Cardiac fibroblast (primary cell): Measurements from ENCODE around the gene ZCCHC2.

Source experiments
- DNase-seq, 2 donors: peaks; one replicate each; pipeline versions ENCODE4 v3.0.0 to v3.0.0-alpha.2; 2010; ENCODE audit warnings: low read depth in 2 of 2
- H3K4me3 ChIP-seq, 2 donors: replicated peaks in 1 of 2; 1 replicate in 1 of 2; 2 replicates in 1 of 2; pipeline ENCODE4 v1.5.1; 2011; ENCODE audit warnings: low read depth in 2 of 2, low read length in 2 of 2, mild to moderate bottlenecking in 2 of 2, moderate library complexity in 1 of 2
- TF ChIP-seq, protein P1 (sequence below): IDR thresholded peaks from one replicate; pipeline ENCODE4 v1.5.1; 2011; ENCODE audit warnings: low read depth, mild to moderate bottlenecking, low read length, inconsistent platforms

The ZCCHC2 gene

DNA sequence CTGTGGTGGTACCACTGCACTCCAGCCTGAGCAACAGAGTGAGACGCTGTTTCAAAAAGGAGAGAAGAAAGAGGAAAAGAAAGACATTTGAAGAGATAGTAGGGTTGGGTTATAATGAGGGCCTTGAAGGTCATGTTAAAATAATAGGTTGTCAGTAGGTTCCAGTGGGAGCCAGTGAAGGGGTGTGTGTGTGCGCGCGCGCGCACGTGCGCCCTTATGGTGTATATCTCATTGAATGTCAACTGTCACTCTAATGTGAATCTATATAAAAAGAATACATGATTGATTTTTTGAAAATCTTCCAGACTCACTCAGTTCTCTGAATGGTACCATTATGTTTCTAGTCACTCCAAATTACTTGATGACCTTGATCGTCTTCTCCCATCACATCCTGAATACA, 9.1 kb downstream of the ZCCHC2 start:
- no peak overlapping the region for H3K4me3 ChIP-seq
- TF ChIP-seq, protein P1, sequence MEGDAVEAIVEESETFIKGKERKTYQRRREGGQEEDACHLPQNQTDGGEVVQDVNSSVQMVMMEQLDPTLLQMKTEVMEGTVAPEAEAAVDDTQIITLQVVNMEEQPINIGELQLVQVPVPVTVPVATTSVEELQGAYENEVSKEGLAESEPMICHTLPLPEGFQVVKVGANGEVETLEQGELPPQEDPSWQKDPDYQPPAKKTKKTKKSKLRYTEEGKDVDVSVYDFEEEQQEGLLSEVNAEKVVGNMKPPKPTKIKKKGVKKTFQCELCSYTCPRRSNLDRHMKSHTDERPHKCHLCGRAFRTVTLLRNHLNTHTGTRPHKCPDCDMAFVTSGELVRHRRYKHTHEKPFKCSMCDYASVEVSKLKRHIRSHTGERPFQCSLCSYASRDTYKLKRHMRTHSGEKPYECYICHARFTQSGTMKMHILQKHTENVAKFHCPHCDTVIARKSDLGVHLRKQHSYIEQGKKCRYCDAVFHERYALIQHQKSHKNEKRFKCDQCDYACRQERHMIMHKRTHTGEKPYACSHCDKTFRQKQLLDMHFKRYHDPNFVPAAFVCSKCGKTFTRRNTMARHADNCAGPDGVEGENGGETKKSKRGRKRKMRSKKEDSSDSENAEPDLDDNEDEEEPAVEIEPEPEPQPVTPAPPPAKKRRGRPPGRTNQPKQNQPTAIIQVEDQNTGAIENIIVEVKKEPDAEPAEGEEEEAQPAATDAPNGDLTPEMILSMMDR: no peak
- DNase-seq: no peak

DNA sequence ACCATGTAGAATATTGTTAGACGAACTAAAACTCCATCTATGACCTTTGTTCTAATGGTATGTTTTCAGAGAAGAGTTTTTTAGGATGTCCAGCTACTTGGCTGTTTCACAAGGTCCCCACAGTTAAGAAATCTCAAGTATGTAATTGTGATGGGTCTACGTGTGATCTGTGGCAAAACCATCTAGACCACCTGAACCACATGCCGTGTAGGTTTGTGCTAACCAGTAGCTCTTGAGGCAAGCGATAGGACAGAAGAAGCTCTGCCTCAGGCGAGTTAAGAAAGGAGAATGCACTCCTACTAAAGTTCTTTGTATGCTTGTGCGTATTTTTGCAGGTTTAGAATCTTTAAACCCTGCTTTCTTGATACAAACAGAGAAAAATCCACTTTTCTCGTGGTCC, 13.2 kb downstream of the ZCCHC2 start:
- TF ChIP-seq, protein P1: no peak
- no peak for DNase-seq
- H3K4me3 ChIP-seq: no peak overlapping the region

DNA sequence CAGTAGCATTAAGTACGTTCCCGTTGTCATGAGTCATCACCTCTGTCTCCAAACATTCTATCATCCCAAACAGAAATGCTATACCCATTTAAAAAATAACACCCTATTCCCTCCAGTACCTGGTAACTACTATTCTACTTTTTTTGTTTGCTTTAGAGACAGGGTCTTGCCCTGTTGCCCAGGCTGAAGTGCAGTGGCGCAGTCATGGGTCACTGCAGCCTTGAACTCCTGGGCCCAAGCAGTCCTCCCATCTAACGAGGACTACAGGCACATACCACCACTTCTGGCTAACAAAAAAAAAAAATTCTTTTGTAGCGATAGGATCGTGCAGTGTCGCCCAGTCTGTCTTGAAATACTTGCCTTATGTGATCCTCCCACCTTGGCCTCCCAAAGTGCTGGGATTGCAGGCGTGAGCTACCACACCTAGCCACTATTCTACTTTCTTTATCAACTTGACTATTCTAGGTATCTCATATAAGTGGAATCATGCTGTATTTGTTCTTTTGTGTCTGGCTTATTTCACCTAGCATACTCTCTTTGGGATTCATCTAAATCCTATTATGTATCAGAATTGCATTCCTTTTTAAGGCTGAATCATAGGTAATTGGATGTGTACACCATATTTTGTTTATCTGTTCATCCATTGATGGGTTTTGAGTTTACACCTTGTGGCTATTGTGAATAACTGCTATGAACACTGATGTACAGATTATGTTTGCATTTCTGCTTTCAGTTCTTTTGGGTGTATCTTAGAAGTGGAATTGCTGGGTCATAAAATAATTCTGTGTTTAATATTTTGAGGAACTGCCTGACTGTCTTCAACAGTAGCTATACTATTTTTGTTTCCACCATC, 14.4 kb downstream of the ZCCHC2 start:
- DNase-seq: no peak
- TF ChIP-seq, protein P1: no peak

DNA sequence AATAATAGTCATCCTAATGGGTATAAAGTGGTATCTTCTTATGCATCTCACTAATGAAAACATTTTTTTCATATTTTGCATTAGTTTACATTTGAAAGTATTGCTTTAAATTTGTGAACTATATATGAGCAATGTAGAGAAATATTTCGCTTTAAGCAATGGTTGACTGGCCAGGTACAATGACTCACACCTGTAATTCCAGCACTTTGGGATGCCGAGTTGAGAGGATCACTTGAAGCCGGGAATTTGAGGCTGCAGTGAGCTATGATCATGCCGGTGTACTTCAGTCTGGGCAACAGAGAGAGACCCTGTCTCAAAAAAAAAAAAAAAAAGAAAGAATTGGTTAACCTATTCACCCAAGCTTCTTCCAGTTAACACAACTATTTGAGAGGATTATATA, 15.1 kb downstream of the ZCCHC2 start:
- TF ChIP-seq, protein P1: no peak
- DNase-seq: no peak
- H3K4me3 ChIP-seq: no peak overlapping the region

More for the DNA sequence above, 14.4 kb downstream of the ZCCHC2 start:
- H3K4me3 ChIP-seq: no peak overlapping the region

DNA sequence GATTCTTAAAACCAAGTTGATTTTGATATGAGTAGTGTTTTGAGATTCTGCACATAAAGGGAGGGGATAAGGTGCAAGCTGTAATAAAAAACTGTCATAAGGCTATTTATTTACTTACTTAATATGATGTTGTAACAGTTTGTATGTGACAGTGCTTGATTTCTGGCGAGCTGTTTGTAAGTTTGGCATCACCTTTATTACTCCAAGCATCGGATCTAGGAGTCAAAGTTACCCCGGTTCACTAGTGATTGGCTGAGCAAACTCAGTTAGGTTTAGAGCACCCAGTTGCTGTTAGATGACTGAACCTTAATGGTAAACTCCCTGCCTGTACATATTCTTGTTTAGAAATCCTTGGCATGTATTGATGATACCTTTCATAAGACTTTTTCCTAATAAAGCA, 16.1 kb downstream of the ZCCHC2 start:
- H3K4me3 ChIP-seq: no peak overlapping the region
- TF ChIP-seq, protein P1: no peak
- no peak for DNase-seq

DNA sequence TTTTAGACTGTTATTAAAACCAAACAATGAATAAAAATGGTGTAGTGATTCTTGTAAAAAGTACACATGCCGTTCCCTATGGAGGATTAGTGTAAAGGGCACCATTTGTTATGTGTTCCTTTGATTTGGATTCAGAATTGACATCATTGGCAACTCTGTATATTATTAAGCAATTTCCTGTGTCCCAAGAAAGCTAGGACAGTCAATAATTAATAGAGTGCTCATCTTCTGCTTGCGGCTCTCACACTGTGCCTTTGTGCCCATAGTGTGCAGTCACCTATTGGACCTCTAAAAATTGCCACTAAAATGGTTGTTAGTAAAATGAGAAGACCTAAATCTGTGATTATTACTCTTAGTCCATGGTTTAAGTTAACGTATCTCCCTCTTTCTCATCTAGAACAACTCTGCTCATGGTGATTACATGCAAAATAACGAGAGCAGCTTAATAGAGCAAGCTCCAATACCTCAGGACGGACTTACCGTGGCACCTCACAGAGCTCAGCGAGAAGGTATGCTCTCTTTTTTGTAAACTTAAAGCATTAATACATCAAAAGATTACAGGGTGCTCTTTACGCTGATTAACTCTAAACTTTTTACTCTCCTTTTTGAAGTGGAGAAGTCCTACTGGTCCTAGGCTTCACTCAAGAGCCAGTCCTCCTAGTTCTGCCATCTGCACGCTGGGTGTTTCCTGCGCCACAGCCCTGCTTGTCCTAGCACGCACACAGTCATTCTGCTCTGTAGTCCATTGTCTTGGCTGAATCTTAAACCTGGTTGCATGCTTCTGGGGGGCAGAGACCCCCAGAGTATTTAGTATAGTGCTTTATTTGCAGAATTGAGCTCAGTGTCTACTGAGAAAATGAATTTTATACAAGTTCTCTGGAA, 16.7 kb downstream of the ZCCHC2 start:
- TF ChIP-seq, protein P1: no peak

More for the DNA sequence above, 16.7 kb downstream of the ZCCHC2 start:
- H3K4me3 ChIP-seq: no peak overlapping the region
- no peak for DNase-seq
